ENCODE data around the gene ZMAT1. TPM values are rescaled to one million over a fixed set of nuclear protein-coding genes. Genes with fewer than 3 reads are reported as not detected.
"Not testable (repeated sequence)": the region's sequence is repeated elsewhere in the genome, so short reads cannot be mapped to it uniquely, and the experiment has no call there.

ZMAT1 gene
- total RNA-seq: 0.62 and 0.83 TPM in 2 replicates

- H3K36me3 Mint-ChIP-seq (ENCODE audit: low read depth): no peaks in the 10 kb centered on the region
- H3K27me3 Mint-ChIP-seq (ENCODE audit: insufficient read depth): peaks cover 1% of the 10 kb centered on the region
- peak within 1 kb of the TSS; percentile 83 for H3K27ac Mint-ChIP-seq
- peaks cover 9% of the 10 kb centered on the region for H3K9me3 Mint-ChIP-seq
- intact Hi-C loops (cut with micrococcal nuclease): loop anchor here (5.0 to 10.0 kb wide), 3 partner anchors 514 to 671 kb away; partner anchors contain the start of gene TIMM8A
- H3K4me3 Mint-ChIP-seq: peak within 1 kb of the TSS; percentile 76
- DNase-seq (ENCODE audit: low spot score): peak; percentile 76
- peaks cover 13% of the 10 kb centered on the region for H3K4me1 Mint-ChIP-seq (ENCODE audit: low read depth)
Observed at GRCh38 chrX:101931488-101932248, at the start of gene ZMAT1. TSS of gene ZMAT1 (minus strand) at chrX:101932027. CDS start at chrX:101932008, 19 bp downstream.

GRCh38 chrX:101977106-101977505 is 45.3 kb upstream of the ZMAT1 start:
- DNase-seq (ENCODE audit: low spot score): no peak
- Mint-ChIP-seq H3K27ac (no peak overlapping the region), H3K27me3 (ENCODE audit: insufficient read depth) (no peaks in the 10 kb centered on the region), H3K4me1 (ENCODE audit: low read depth) (no peaks in the 10 kb centered on the region), H3K36me3 (ENCODE audit: low read depth) (no peaks in the 10 kb centered on the region), H3K9me3 (peaks cover 7% of the 10 kb centered on the region), H3K4me3 (no peak overlapping the region)
- intact Hi-C loops (cut with micrococcal nuclease): no loop called here

GRCh38 chrX:101973066-101973465 is 41.2 kb upstream of the ZMAT1 start:
- peaks cover 7% of the 10 kb centered on the region for H3K9me3 Mint-ChIP-seq
- no peaks in the 10 kb centered on the region for H3K4me1 Mint-ChIP-seq (ENCODE audit: low read depth)
- intact Hi-C loops (cut with micrococcal nuclease): no loop called here
- DNase-seq (ENCODE audit: low spot score): no peak
- H3K27ac Mint-ChIP-seq: no peak overlapping the region
- no peaks in the 10 kb centered on the region for H3K36me3 Mint-ChIP-seq (ENCODE audit: low read depth)
- no peak overlapping the region for H3K4me3 Mint-ChIP-seq
- H3K27me3 Mint-ChIP-seq (ENCODE audit: insufficient read depth): no peaks in the 10 kb centered on the region

GRCh38 chrX:101964923-101965539 is 33.2 kb upstream of the ZMAT1 start:
- H3K36me3 Mint-ChIP-seq (ENCODE audit: low read depth); H3K9me3 Mint-ChIP-seq; DNase-seq (ENCODE audit: low spot score); H3K27ac Mint-ChIP-seq; H3K4me1 Mint-ChIP-seq (ENCODE audit: low read depth); intact Hi-C loops (cut with micrococcal nuclease); H3K27me3 Mint-ChIP-seq (ENCODE audit: insufficient read depth); H3K4me3 Mint-ChIP-seq: not testable (repeated sequence)

- Mint-ChIP-seq H3K27me3 (ENCODE audit: insufficient read depth) (peaks cover 2% of the 10 kb centered on the region), H3K4me1 (ENCODE audit: low read depth) (no peaks in the 10 kb centered on the region), H3K36me3 (ENCODE audit: low read depth) (no peaks in the 10 kb centered on the region), H3K27ac (no peak overlapping the region), H3K9me3 (peaks cover 1% of the 10 kb centered on the region), H3K4me3 (no peak overlapping the region)
- intact Hi-C loops (cut with micrococcal nuclease): no loop called here
- DNase-seq (ENCODE audit: low spot score): no peak
Observed at GRCh38 chrX:101958139-101958538, 26.3 kb upstream of the ZMAT1 start.

- no peaks in the 10 kb centered on the region for H3K4me1 Mint-ChIP-seq (ENCODE audit: low read depth)
- peaks cover 4% of the 10 kb centered on the region for H3K9me3 Mint-ChIP-seq
- intact Hi-C loops (cut with micrococcal nuclease): no loop called here
- peaks cover 2% of the 10 kb centered on the region for H3K27me3 Mint-ChIP-seq (ENCODE audit: insufficient read depth)
- DNase-seq (ENCODE audit: low spot score): no peak
- no peaks in the 10 kb centered on the region for H3K36me3 Mint-ChIP-seq (ENCODE audit: low read depth)
- no peak overlapping the region for H3K27ac Mint-ChIP-seq
- no peak overlapping the region for H3K4me3 Mint-ChIP-seq
Observed at GRCh38 chrX:101957174-101957573, 25.3 kb upstream of the ZMAT1 start.

DNA sequence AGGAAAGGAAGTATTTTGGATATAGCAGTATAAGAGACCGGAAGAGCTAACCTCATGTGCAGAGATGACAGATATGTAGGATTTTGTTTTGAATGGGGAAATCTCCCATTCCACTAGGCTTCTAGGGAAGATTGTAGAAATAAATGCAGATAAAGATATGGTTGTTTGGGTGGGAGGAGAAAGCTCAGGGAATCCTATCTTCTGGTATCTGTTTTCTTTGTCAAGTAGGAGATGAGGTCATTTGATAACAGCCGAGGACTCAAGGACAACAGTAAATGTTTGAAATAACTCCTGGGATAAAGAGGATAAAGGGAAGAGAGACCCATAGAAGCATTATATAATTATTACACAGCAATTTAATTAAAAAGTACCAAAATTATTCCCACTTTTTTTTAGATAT is 24.7 kb upstream of the ZMAT1 start:
- Mint-ChIP-seq H3K27ac (no peak overlapping the region), H3K9me3 (peaks cover 4% of the 10 kb centered on the region), H3K36me3 (ENCODE audit: low read depth) (no peaks in the 10 kb centered on the region), H3K4me3 (no peak overlapping the region), H3K4me1 (ENCODE audit: low read depth) (no peaks in the 10 kb centered on the region), H3K27me3 (ENCODE audit: insufficient read depth) (peaks cover 2% of the 10 kb centered on the region)
- DNase-seq (ENCODE audit: low spot score): no peak
- intact Hi-C loops (cut with micrococcal nuclease): no loop called here

- no peak overlapping the region for H3K4me3 Mint-ChIP-seq
- H3K36me3 Mint-ChIP-seq (ENCODE audit: low read depth): no peaks in the 10 kb centered on the region
- peaks cover 6% of the 10 kb centered on the region for H3K27me3 Mint-ChIP-seq (ENCODE audit: insufficient read depth)
Observed at GRCh38 chrX:101950581-101950980, 18.8 kb upstream of the ZMAT1 start.

DNA sequence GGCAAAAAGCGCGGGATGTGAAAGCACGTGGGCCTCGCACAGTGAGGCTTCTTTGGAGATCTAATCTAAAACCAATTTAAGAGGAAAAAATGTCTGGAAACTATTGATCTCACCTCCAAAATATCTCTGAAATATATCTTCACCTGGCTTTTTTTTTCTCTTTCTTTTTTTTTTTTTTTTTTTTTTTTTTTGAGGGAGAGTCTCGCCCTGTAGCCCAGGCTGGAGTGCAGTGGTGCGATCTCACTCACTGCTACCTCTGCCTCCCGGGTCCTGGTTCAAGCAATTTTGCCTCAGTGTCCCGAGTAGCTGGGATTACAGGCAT is 383 bp upstream of the ZMAT1 start:
- Mint-ChIP-seq H3K4me1 (ENCODE audit: low read depth) (peaks cover 13% of the 10 kb centered on the region), H3K36me3 (ENCODE audit: low read depth) (no peaks in the 10 kb centered on the region), H3K9me3 (peaks cover 9% of the 10 kb centered on the region), H3K4me3 (peak overlapping the region; percentile 76), H3K27me3 (ENCODE audit: insufficient read depth) (peaks cover 1% of the 10 kb centered on the region), H3K27ac (peak overlapping the region; percentile 83)
- intact Hi-C loops (cut with micrococcal nuclease): loop anchor here (5.0 to 10.0 kb wide), 3 partner anchors 515 to 670 kb away; partner anchors contain the start of gene TIMM8A
- no peak for DNase-seq (ENCODE audit: low spot score)

More at GRCh38 chrX:101950581-101950980, 18.8 kb upstream of the ZMAT1 start:
- H3K9me3 Mint-ChIP-seq: peaks cover 4% of the 10 kb centered on the region
- H3K27ac Mint-ChIP-seq: no peak overlapping the region
- intact Hi-C loops (cut with micrococcal nuclease): no loop called here
- no peak for DNase-seq (ENCODE audit: low spot score)
- H3K4me1 Mint-ChIP-seq (ENCODE audit: low read depth): no peaks in the 10 kb centered on the region

DNA sequence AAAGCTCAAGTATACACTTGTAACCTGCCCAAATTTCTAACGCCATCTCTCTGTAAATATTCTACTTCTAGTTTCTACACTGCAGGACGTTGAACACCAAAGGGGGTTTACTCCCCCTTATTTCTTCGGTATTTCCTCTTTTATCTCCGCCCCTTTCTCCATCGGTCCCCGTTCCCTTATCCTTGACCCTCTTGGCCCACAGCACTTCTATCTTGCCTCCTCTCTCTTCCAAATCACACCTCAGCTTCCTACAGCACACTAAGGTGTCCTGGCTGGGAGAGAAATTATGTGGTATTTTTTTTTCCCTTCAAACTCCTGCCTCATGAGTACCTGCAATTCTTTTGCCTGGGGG is 715 bp downstream of the ZMAT1 start:
- intact Hi-C loops (cut with micrococcal nuclease): loop anchor here (5.0 to 10.0 kb wide), 3 partner anchors 514 to 671 kb away; partner anchors contain the start of gene TIMM8A
- DNase-seq (ENCODE audit: low spot score): no peak
- peaks cover 1% of the 10 kb centered on the region for H3K27me3 Mint-ChIP-seq (ENCODE audit: insufficient read depth)

DNA sequence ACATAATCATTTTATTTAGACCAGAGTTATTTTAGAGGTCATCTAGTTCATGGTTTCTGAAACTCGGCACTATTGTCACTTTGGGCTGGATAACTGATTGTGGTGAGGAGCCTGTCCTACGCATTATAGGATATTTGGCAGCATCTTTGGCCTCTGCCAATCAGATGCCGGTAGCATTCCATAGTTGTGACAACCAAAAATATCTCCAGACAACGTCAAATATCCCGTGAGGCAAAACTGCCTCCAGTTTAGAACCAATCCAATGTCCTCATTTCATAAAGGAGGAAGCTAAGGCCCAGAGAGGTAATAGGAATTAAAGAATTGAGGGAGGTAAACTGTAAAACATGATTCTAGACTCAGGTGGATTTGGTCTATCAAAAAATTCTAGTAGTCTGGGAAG is 6.1 kb downstream of the ZMAT1 start:
- Mint-ChIP-seq H3K27me3 (ENCODE audit: insufficient read depth) (no peaks in the 10 kb centered on the region), H3K4me1 (ENCODE audit: low read depth) (peaks cover under 1% of the 10 kb centered on the region), H3K36me3 (ENCODE audit: low read depth) (no peaks in the 10 kb centered on the region), H3K4me3 (no peak overlapping the region), H3K9me3 (no peaks in the 10 kb centered on the region), H3K27ac (no peak overlapping the region)
- intact Hi-C loops (cut with micrococcal nuclease): no loop called here
- no peak for DNase-seq (ENCODE audit: low spot score)

More for the DNA sequence above, 715 bp downstream of the ZMAT1 start:
- peaks cover 9% of the 10 kb centered on the region for H3K9me3 Mint-ChIP-seq
- peak overlapping the region; percentile 68 for H3K4me3 Mint-ChIP-seq
- H3K4me1 Mint-ChIP-seq (ENCODE audit: low read depth): peaks cover 13% of the 10 kb centered on the region
- H3K36me3 Mint-ChIP-seq (ENCODE audit: low read depth): no peaks in the 10 kb centered on the region
- peak overlapping the region; percentile 32 for H3K27ac Mint-ChIP-seq

DNA sequence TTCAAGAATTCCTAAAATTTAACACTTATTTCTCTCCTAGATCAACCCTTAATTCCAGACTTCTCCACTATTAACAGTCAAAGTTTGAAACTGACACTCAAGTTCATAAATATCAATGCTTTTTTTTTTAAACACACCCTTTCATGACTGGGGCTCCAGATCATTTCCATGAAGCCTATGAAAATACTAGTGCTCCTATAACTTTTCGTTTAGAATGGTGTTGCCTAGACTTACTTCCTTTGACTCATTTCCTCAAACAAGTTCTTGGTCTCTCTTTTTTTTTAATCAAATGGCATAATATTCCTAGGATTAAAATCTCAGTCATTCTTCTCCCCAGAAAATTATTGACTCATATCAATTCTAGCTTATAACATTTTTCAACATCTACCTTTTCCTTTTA is 13.1 kb downstream of the ZMAT1 start:
- Mint-ChIP-seq H3K4me3 (no peak overlapping the region), H3K36me3 (ENCODE audit: low read depth) (no peaks in the 10 kb centered on the region), H3K4me1 (ENCODE audit: low read depth) (no peaks in the 10 kb centered on the region), H3K27ac (no peak overlapping the region), H3K9me3 (no peaks in the 10 kb centered on the region), H3K27me3 (ENCODE audit: insufficient read depth) (no peaks in the 10 kb centered on the region)
- intact Hi-C loops (cut with micrococcal nuclease): no loop called here
- DNase-seq (ENCODE audit: low spot score): no peak

DNA sequence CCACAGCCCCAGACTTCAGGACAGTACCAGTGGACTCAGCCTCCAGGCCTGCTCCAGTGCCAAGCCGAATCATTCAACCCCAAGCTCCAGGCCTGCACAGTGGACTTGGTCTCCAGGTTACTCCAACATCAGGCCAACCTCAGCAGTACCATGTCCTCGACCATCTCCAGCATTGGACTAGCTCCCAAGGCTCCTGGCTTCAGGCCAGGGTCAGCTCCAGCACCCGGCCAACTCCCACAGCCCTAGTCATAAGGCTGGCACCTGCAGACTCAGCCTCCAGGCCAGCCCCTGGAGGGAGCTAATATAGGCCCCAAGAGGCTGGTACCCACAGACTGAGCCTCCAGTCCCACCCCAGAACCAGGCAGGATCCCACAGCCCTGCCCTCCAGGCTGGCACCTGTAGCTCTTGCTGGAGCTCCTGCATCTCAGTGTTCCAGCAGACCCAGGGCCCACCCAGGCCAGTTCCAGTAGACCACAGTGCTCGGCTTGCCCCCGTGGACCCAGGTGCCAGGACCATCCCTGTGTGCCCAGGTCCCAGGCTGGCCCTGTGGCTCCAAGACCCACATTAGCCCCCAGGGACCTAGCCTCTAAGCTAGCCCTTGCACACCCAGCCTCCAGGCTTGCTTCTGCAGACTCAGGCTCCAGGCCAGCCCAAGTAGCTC is 25.6 kb downstream of the ZMAT1 start:
- no peak overlapping the region for H3K4me3 Mint-ChIP-seq
- intact Hi-C loops (cut with micrococcal nuclease): no loop called here
- H3K27me3 Mint-ChIP-seq (ENCODE audit: insufficient read depth): no peaks in the 10 kb centered on the region
- no peaks in the 10 kb centered on the region for H3K36me3 Mint-ChIP-seq (ENCODE audit: low read depth)
- no peak for DNase-seq (ENCODE audit: low spot score)
- H3K9me3 Mint-ChIP-seq: peaks cover 9% of the 10 kb centered on the region
- H3K27ac Mint-ChIP-seq: no peak overlapping the region
- no peaks in the 10 kb centered on the region for H3K4me1 Mint-ChIP-seq (ENCODE audit: low read depth)

All from activated T-helper 1 cell treated with anti-CD3 and anti-CD28 coated beads, Interleukin-12 subunit alpha, Interleukin-12 subunit beta, Interleukin-2, Interleukin-4 antibody, amounts not matched to agents 30 ng/mL and 10 ng/mL and 1 ng/mL, durations not matched to agents 14 hours and 24 hours and 36 hours (primary cell).